CD4-positive, alpha-beta T cell treated with Interleukin-6 for 4 hours (primary cell): ENCODE data around the gene TM4SF20.
"Not testable (repeated sequence)": the region's sequence is repeated elsewhere in the genome, so short reads cannot be mapped to it uniquely, and the experiment has no call there.

ENCODE experiments used
- DNase-seq: peaks from one replicate; pipeline ENCODE4 v3.0.0-alpha.2; 2020; ENCODE audit warnings: mixed read lengths

The TM4SF20 gene

GRCh38 chr2:227366769-227367426 is 12.2 kb downstream of the TM4SF20 start:
- no peak for DNase-seq

- no peak for DNase-seq
These were observed 13.3 kb downstream of the TM4SF20 start for GRCh38 chr2:227365833-227366232.

GRCh38 chr2:227364585-227365263 is 14.4 kb downstream of the TM4SF20 start:
- DNase-seq, result not testable (repeated sequence)

GRCh38 chr2:227363756-227364155 is 15.3 kb downstream of the TM4SF20 start:
- DNase-seq, result peak; percentile 13

GRCh38 chr2:227360351-227360750 is 18.8 kb downstream of the TM4SF20 start:
- no peak for DNase-seq

GRCh38 chr2:227351639-227352038 is 27.5 kb downstream of the TM4SF20 start:
- DNase-seq, result no peak

GRCh38 chr2:227349989-227350612 is 29.0 kb downstream of the TM4SF20 start:
- no peak for DNase-seq

GRCh38 chr2:227348324-227348723 is 30.8 kb downstream of the TM4SF20 start:
- no peak for DNase-seq

GRCh38 chr2:227347117-227347516 is 32.0 kb downstream of the TM4SF20 start:
- DNase-seq, result no peak

GRCh38 chr2:227344231-227344630 is 34.9 kb downstream of the TM4SF20 start:
- no peak for DNase-seq

- no peak for DNase-seq
These were observed 37.6 kb downstream of the TM4SF20 start for GRCh38 chr2:227341553-227341952.

- no peak for DNase-seq
These were observed 39.0 kb downstream of the TM4SF20 start for GRCh38 chr2:227340106-227340505.

- no peak for DNase-seq
These were observed 40.0 kb downstream of the TM4SF20 start for GRCh38 chr2:227339098-227339599.

- no peak for DNase-seq
These were observed 41.7 kb downstream of the TM4SF20 start for GRCh38 chr2:227337442-227337841.

- no peak for DNase-seq
These were observed 43.4 kb downstream of the TM4SF20 start for GRCh38 chr2:227335713-227336112.

GRCh38 chr2:227326783-227327182 is 52.3 kb downstream of the TM4SF20 start:
- no peak for DNase-seq

GRCh38 chr2:227325839-227326195 is 53.3 kb downstream of the TM4SF20 start:
- DNase-seq, result peak; percentile 9

GRCh38 chr2:227324995-227325838 is 53.9 kb downstream of the TM4SF20 start, which contains the start of gene MFF:
Gene MFF (plus strand): TSS chr2:227325251. CDS start chr2:227330666, 5,415 bp downstream.
- peak; percentile 93 for DNase-seq

- peak; percentile 1 for DNase-seq
These were observed 54.5 kb downstream of the TM4SF20 start for GRCh38 chr2:227324642-227324994.

GRCh38 chr2:227323818-227324217 is 55.3 kb downstream of the TM4SF20 start:
- DNase-seq, result no peak

GRCh38 chr2:227322530-227323205 is 56.4 kb downstream of the TM4SF20 start:
- no peak for DNase-seq
